Upper lobe of left lung (tissue), 4 donors: ENCODE results near the gene ULK4.

Source experiments
- CTCF ChIP-seq, 6 experiments: fragments of 450-650 bp in 4 of 6; fragments of 200-600 bp in 2 of 6; sonication (generic) in 2 of 6; IDR thresholded peaks; one replicate each; pipeline ENCODE4 v1.5.1; 2016 to 2019; ENCODE audit warnings: antibody characterized with exemption in 6 of 6
- EP300 ChIP-seq, 4 donors: sonication (generic); formaldehyde crosslinking; IDR thresholded peaks; one replicate each; pipeline ENCODE4 v1.5.1; 2017; ENCODE audit warnings: antibody characterized with exemption in 4 of 4, control low read depth in 2 of 4
- POLR2AphosphoS5 ChIP-seq, 2 donors: sonication (generic); formaldehyde crosslinking; IDR thresholded peaks; one replicate each; pipeline ENCODE4 v1.5.1; 2017; ENCODE audit warnings: antibody characterized with exemption in 2 of 2

- no peak for TF ChIP-seq CTCF (IDR thresholded peaks at IDR 0.05)
- TF ChIP-seq POLR2AphosphoS5 (IDR thresholded peaks at IDR 0.05): no peak
- TF ChIP-seq EP300 (IDR thresholded peaks at IDR 0.05): no peak
These were observed 210.3 kb downstream of the ULK4 start for GRCh38 chr3:41751597-41751996.
